PC-3 (cell line): ENCODE data around the gene HDGF. TPM values are rescaled to one million over a fixed set of nuclear protein-coding genes. Genes with fewer than 3 reads are reported as not detected.

ENCODE experiments used
- ATAC-seq: fragments of 200-7000 bp; cut with Tn5 transposase; 2 replicates; pipeline ENCODE4 v1.9.1; 2020; ENCODE audit warnings: mild to moderate bottlenecking, moderate library complexity
- BruUV-seq: library from RNA; stranded (reverse); fragments of 400-500 nt; replicated peaks from 2 replicates; lab custom pipeline; 2021; lab: Mats Ljungman, UMichigan
- CTCF ChIA-PET: fragments of 300-600 bp; sonication (Branson Sonifier 250); formaldehyde crosslinking; loops from one replicate; lab custom pipeline; 2022; ENCODE audit warnings: antibody characterized with exemption; lab: Charles Lee
- POLR2A ChIA-PET: fragments of 300-600 bp; sonication (Branson Sonifier 250); formaldehyde crosslinking; loops from one replicate; lab custom pipeline; 2022; ENCODE audit warnings: antibody characterized with exemption; ENCODE audit not compliant: unreplicated experiment; lab: Charles Lee
- DNase-seq: peaks from one replicate; pipeline ENCODE4 v3.0.0-alpha.2; 2015
- H2AFZ ChIP-seq: fragments of 300-600 bp; sonication (generic); 2 replicates; pipeline ENCODE4 v1.6.0; 2016; ENCODE audit warnings: antibody characterized with exemption, low read length
- H3F3A ChIP-seq: fragments of 300-600 bp; sonication (generic); one replicate; pipeline ENCODE4 v1.6.0; 2017; ENCODE audit warnings: antibody characterized with exemption, low read length, control low read depth, mild to moderate bottlenecking; ENCODE audit not compliant: unreplicated experiment
- H3K27ac ChIP-seq: fragments of 300-600 bp; sonication (generic); 2 replicates; pipeline ENCODE4 v1.5.1; 2016; ENCODE audit warnings: mild to moderate bottlenecking, low read length
- H3K27me3 ChIP-seq: fragments of 300-600 bp; sonication (generic); 2 replicates; pipeline ENCODE4 v1.6.1; 2016; ENCODE audit warnings: low read length, mixed read lengths
- H3K36me3 ChIP-seq: fragments of 300-600 bp; sonication (generic); 2 replicates; pipeline ENCODE4 v1.6.1; 2016; ENCODE audit warnings: low read depth, mixed run types, low read length, mixed read lengths
- H3K4me1 ChIP-seq: fragments of 300-600 bp; sonication (generic); 2 replicates; pipeline ENCODE4 v1.5.1; 2016; ENCODE audit warnings: low read length; ENCODE audit not compliant: insufficient read depth
- H3K4me2 ChIP-seq: fragments of 300-600 bp; sonication (generic); 2 replicates; pipeline ENCODE4 v1.6.0; 2016; ENCODE audit warnings: low read length
- H3K4me3 ChIP-seq: fragments of 300-600 bp; sonication (generic); 2 replicates; pipeline ENCODE4 v1.5.1; 2016; ENCODE audit warnings: mild to moderate bottlenecking, low read length, mixed read lengths
- H3K79me2 ChIP-seq: fragments of 300-600 bp; sonication (generic); 2 replicates; pipeline ENCODE4 v1.6.1; 2017; ENCODE audit warnings: low read length, mixed read lengths
- H3K9ac ChIP-seq: fragments of 300-600 bp; sonication (generic); 2 replicates; pipeline ENCODE4 v1.6.0; 2016; ENCODE audit warnings: mild to moderate bottlenecking, low read length
- H3K9me2 ChIP-seq: fragments of 300-600 bp; sonication (generic); replicated peaks from 2 replicates; pipeline ENCODE4 v1.6.1; 2016; ENCODE audit warnings: mixed run types, low read length, mixed read lengths
- H3K9me3 ChIP-seq: fragments of 300-600 bp; sonication (generic); 2 replicates; pipeline ENCODE4 v1.6.1; 2016; ENCODE audit warnings: low read length, mixed read lengths
- H4K20me1 ChIP-seq: fragments of 300-600 bp; sonication (generic); 2 replicates; pipeline ENCODE4 v1.6.1; 2016; ENCODE audit warnings: low read length, mixed read lengths
- EZH2 ChIP-seq: fragments of 300-600 bp; sonication (generic); IDR thresholded peaks from one replicate; pipeline ENCODE4 v1.6.1; 2017; ENCODE audit warnings: antibody characterized with exemption, mild to moderate bottlenecking, low read length; ENCODE audit not compliant: unreplicated experiment
- EZH2phosphoT487 ChIP-seq: fragments of 300-600 bp; sonication (generic); IDR thresholded peaks from 2 replicates; pipeline ENCODE4 v1.6.1; 2018; ENCODE audit warnings: mild to moderate bottlenecking, antibody characterized with exemption, low read length, borderline replicate concordance
- intact Hi-C: fragments of 100-400 bp; cut with micrococcal nuclease; formaldehyde crosslinking; loops from 2 replicates; pipeline ENCODE4 v1.9.0; 2023
- total RNA-seq: library from RNA; depleted of rRNA; stranded (reverse); fragments of >200 nt; gene quantifications from 2 replicates; pipeline ENCODE4 v1.2.3, GENCODE V29; 2014
- TF ChIP-seq, protein P1 (sequence below): fragments of 300-600 bp; sonication (generic); conservative IDR thresholded peaks from 2 replicates; pipeline ENCODE4 v1.5.1; 2017; ENCODE audit warnings: antibody characterized with exemption, low read depth, mild to moderate bottlenecking, low read length

Gene HDGF
- total RNA-seq, 1 experiment from 2014 or later, result 586 TPM

DNA sequence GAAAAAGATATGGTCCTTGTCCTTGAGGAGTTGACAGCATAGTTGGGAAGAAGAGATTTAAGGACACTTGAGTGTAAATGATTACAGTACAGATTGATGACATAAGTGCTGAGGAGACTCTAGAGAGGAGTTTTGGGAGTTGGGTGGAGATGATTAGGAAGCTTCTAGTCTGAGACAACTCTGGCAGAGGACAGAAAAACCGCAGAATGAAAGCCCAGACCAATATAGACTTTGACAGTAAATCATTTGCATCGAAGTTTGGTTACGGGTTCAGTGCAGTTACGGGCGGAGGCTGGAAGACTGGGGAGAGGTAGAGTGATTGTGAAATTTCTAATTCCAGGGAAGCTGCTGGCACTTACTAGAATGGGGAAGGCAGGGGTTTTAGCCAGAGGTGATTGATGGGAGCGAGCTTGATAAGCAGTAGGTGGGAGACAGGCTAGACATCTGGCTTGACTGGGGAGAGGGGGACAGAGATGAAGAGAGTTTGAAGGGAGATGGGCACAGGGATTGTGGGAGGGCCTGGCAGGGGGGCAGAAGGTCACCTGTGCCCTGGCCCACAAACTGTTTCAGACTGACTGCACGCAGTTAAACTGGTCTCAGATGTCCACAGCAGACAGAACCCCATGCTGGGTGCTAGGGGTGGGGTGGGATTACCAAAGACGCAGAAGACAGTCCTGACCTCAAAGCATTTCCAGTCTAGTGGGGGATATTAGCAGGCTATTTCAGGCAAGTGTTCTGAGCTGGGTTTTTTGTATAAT is 45.0 kb upstream of the HDGF start:
- no peak overlapping the region for H2AFZ ChIP-seq
- POLR2A ChIA-PET, result no interaction called here
- no peaks in the 10 kb centered on the region for H3K27me3 ChIP-seq
- no TSS peak for BruUV-seq
- peaks cover 10% of the 10 kb centered on the region for H3K4me1 ChIP-seq
- no peak overlapping the region for H3K4me3 ChIP-seq
- peaks cover 2% of the 10 kb centered on the region; the same call in 1 of the 2 replicates for H3K79me2 ChIP-seq
- ATAC-seq (no peak), DNase-seq (no peak)
- H3K9ac ChIP-seq, result no peak overlapping the region
- no peaks in the 10 kb centered on the region for H3K9me2 ChIP-seq
- intact Hi-C loops, result loop anchor here (1.0 kb wide), 2 partner anchors 64 to 94 kb away; partner anchors contain the start of gene NTRK1
- H3K9me3 ChIP-seq, result no peaks in the 10 kb centered on the region
- H3K36me3 ChIP-seq, result peaks cover 84% of the 10 kb centered on the region
- no peak overlapping the region for H3K4me2 ChIP-seq
- H3K27ac ChIP-seq, result no peak overlapping the region
- no peaks in the 10 kb centered on the region for H3F3A ChIP-seq
- no peaks in the 10 kb centered on the region for H4K20me1 ChIP-seq
- TF ChIP-seq EZH2phosphoT487 (no peak), EZH2 (no peak)
- TF ChIP-seq, protein P1, sequence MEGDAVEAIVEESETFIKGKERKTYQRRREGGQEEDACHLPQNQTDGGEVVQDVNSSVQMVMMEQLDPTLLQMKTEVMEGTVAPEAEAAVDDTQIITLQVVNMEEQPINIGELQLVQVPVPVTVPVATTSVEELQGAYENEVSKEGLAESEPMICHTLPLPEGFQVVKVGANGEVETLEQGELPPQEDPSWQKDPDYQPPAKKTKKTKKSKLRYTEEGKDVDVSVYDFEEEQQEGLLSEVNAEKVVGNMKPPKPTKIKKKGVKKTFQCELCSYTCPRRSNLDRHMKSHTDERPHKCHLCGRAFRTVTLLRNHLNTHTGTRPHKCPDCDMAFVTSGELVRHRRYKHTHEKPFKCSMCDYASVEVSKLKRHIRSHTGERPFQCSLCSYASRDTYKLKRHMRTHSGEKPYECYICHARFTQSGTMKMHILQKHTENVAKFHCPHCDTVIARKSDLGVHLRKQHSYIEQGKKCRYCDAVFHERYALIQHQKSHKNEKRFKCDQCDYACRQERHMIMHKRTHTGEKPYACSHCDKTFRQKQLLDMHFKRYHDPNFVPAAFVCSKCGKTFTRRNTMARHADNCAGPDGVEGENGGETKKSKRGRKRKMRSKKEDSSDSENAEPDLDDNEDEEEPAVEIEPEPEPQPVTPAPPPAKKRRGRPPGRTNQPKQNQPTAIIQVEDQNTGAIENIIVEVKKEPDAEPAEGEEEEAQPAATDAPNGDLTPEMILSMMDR, result no peak
- CTCF ChIA-PET, result interaction anchor here (0.5 to 1.0 kb wide), 4 partner anchors 63 to 132 kb away, joined by 3 to 12 read pairs (median 4); partner anchors contain the start of gene NTRK1

DNA sequence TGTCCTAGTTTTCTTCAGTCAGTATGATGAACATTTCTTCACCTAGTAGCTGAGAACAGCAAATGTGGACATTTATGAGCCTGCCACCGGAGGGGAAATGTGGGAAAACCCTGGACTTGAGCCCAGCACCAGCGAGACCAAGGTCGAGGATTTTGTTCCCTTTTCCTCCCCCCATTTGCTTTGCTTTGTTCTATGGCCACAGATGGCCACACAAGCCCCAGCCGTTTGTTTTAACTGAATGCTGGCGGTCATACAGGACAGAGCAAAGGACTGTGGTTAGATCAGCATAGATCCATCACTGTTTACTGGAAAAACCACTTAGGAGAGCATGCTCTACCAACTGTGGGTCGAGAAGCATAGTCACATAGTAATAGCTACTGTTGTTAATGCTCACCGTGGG is 44.3 kb upstream of the HDGF start:
- peaks cover 10% of the 10 kb centered on the region for H3K4me1 ChIP-seq
- H3K27ac ChIP-seq, result no peak overlapping the region
- ChIA-PET POLR2A (no interaction called here), CTCF (interaction anchor here (1.0 kb wide), 1 partner anchor 69 kb away, joined by 4 read pairs; no protein-coding TSS in a partner anchor)
- H3F3A ChIP-seq, result no peaks in the 10 kb centered on the region
- H3K27me3 ChIP-seq, result no peaks in the 10 kb centered on the region
- H3K9me2 ChIP-seq, result no peaks in the 10 kb centered on the region
- H3K4me3 ChIP-seq, result no peak overlapping the region
- DNase-seq, result no peak
- no TSS peak for BruUV-seq
- peaks cover 85% of the 10 kb centered on the region for H3K36me3 ChIP-seq
- H3K79me2 ChIP-seq, result peaks cover 10% of the 10 kb centered on the region; the same call in 1 of the 2 replicates
- intact Hi-C loops, result no loop called here
- no peaks in the 10 kb centered on the region for H4K20me1 ChIP-seq
- ATAC-seq, result no peak
- H3K9ac ChIP-seq, result no peak overlapping the region
- no peak for TF ChIP-seq EZH2phosphoT487
- no peak overlapping the region for H3K4me2 ChIP-seq
- no peaks in the 10 kb centered on the region for H3K9me3 ChIP-seq
- no peak overlapping the region for H2AFZ ChIP-seq

DNA sequence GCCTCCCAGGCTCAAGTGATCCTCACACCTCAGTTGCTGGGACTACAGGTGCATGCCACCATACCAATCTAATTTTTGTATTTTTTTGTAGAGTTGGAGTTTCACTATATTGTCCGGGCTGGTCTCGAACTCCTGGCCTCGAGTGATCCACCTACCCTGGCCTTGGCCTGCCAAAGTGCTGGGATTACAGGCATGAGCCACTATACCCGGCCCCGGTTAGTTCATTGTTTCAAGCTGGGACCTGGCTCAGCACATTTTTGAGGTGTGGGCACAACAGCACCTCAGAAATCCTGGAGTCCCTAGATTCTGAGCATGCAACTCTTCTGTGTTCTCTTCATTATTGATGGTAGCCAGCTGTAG is 43.9 kb upstream of the HDGF start:
- intact Hi-C loops, result no loop called here
- BruUV-seq, result no TSS peak
- no peak for ATAC-seq
- no peak overlapping the region for H3K4me3 ChIP-seq
- peaks cover 11% of the 10 kb centered on the region; the same call in 1 of the 2 replicates for H3K79me2 ChIP-seq
- ChIA-PET POLR2A (no interaction called here), CTCF (no interaction called here)
- no peak overlapping the region for H3K9ac ChIP-seq
- peaks cover 10% of the 10 kb centered on the region for H3K4me1 ChIP-seq
- H3F3A ChIP-seq, result no peaks in the 10 kb centered on the region
- no peak overlapping the region for H3K4me2 ChIP-seq
- no peaks in the 10 kb centered on the region for H3K9me3 ChIP-seq
- no peak for DNase-seq
- no peak overlapping the region for H2AFZ ChIP-seq
- H3K27me3 ChIP-seq, result no peaks in the 10 kb centered on the region
- peaks cover 85% of the 10 kb centered on the region for H3K36me3 ChIP-seq
- H3K27ac ChIP-seq, result no peak overlapping the region
- H3K9me2 ChIP-seq, result no peaks in the 10 kb centered on the region
- H4K20me1 ChIP-seq, result no peaks in the 10 kb centered on the region
- TF ChIP-seq, protein P1, result no peak
- no peak for TF ChIP-seq EZH2
- TF ChIP-seq EZH2phosphoT487, result no peak
